GM10847 (cell line): ENCODE measurements around the gene GRM4.

Experiments
- POLR2A ChIP-seq: IDR thresholded peaks from 2 replicates; pipeline ENCODE4 v1.6.1; 2011; ENCODE audit not compliant: insufficient read length; ENCODE audit errors: extremely low read depth

Gene GRM4

GRCh38 chr6:34057790-34058189 lies 88.1 kb downstream of the GRM4 start:
- no peak for TF ChIP-seq POLR2A

- no peak for TF ChIP-seq POLR2A
Measured at GRCh38 chr6:34057191-34057590, 88.7 kb downstream of the GRM4 start.

GRCh38 chr6:34056305-34057108 lies 89.4 kb downstream of the GRM4 start:
- no peak for TF ChIP-seq POLR2A

- TF ChIP-seq POLR2A: no peak
Measured at GRCh38 chr6:34055223-34055933, 90.5 kb downstream of the GRM4 start.

- TF ChIP-seq POLR2A: no peak
Measured at GRCh38 chr6:34053721-34054120, 92.2 kb downstream of the GRM4 start.

GRCh38 chr6:34052918-34053608 lies 92.8 kb downstream of the GRM4 start:
- no peak for TF ChIP-seq POLR2A

- no peak for TF ChIP-seq POLR2A
Measured at GRCh38 chr6:34052071-34052825, 93.6 kb downstream of the GRM4 start.

GRCh38 chr6:34051331-34051919 lies 94.5 kb downstream of the GRM4 start:
- TF ChIP-seq POLR2A: no peak

- no peak for TF ChIP-seq POLR2A
Measured at GRCh38 chr6:34050691-34051090, 95.2 kb downstream of the GRM4 start.

- no peak for TF ChIP-seq POLR2A
Measured at GRCh38 chr6:34049395-34050342, 96.2 kb downstream of the GRM4 start.

- no peak for TF ChIP-seq POLR2A
Measured at GRCh38 chr6:34047913-34048867, 97.7 kb downstream of the GRM4 start.

GRCh38 chr6:34046617-34047016 lies 99.3 kb downstream of the GRM4 start:
- TF ChIP-seq POLR2A: no peak

- no peak for TF ChIP-seq POLR2A
Measured at GRCh38 chr6:34045771-34046170, 100.1 kb downstream of the GRM4 start.
